Activated B cell treated with CpG ODN at 0.5 μM for 24 hours (primary cell): Measurements from ENCODE around the gene MYCN. TPM values are rescaled to one million over a fixed set of nuclear protein-coding genes. Genes with fewer than 3 reads are reported as not detected.
A peak's percentile ranks its signal among the peaks of the same experiment; 100 is the strongest.

ENCODE experiments used
- ATAC-seq: fragments of 200-7000 bp; cut with Tn5 transposase; one replicate; pipeline ENCODE4 v1.10.0; 2021; ENCODE audit warnings: low read depth, mild to moderate bottlenecking, moderate library complexity
- CTCF ChIA-PET: fragments of 350-600 bp; sonication (Branson Sonifier 250); formaldehyde crosslinking; loops from one replicate; lab custom pipeline; 2021; ENCODE audit warnings: antibody characterized with exemption; lab: Charles Lee
- POLR2A ChIA-PET: fragments of 350-600 bp; sonication (Branson Sonifier 250); formaldehyde crosslinking; loops from one replicate; lab custom pipeline; 2021; ENCODE audit warnings: antibody characterized with exemption; lab: Charles Lee
- DNase-seq: peaks from one replicate; pipeline ENCODE4 v3.0.0; 2022
- H3K27ac Mint-ChIP-seq: one replicate; pipeline ENCODE4 v1.8.0; 2020; ENCODE audit warnings: mixed read lengths
- H3K27me3 Mint-ChIP-seq: one replicate; pipeline ENCODE4 v1.8.0; 2021; ENCODE audit warnings: mixed read lengths
- H3K36me3 Mint-ChIP-seq: one replicate; pipeline ENCODE4 v1.8.0; 2021; ENCODE audit warnings: low read depth, mixed read lengths
- H3K4me1 Mint-ChIP-seq: one replicate; pipeline ENCODE4 v1.8.0; 2021; ENCODE audit warnings: mixed read lengths
- H3K4me3 Mint-ChIP-seq: one replicate; pipeline ENCODE4 v1.8.0; 2020; ENCODE audit warnings: mild to moderate bottlenecking, mixed read lengths
- H3K9me3 Mint-ChIP-seq: one replicate; pipeline ENCODE4 v1.8.0; 2020; ENCODE audit warnings: mixed read lengths
- CTCF ChIP-seq: fragments of 200-600 bp; IDR thresholded peaks from one replicate; pipeline ENCODE4 v1.8.0; 2022; ENCODE audit warnings: antibody characterized with exemption, mild to moderate bottlenecking
- intact Hi-C: fragments of 100-400 bp; cut with micrococcal nuclease; formaldehyde crosslinking; loops from one replicate; pipeline ENCODE4 v1.15.1; 2024
- total RNA-seq: library from RNA; stranded (reverse); gene quantifications from 2 replicates; pipeline ENCODE4 v1.2.3, GENCODE V29; 2022

Gene MYCN
- total RNA-seq, 1 donor from 2014 or later: not detected

GRCh38 chr2:15963977-15964670 is 23.8 kb downstream of the MYCN start:
- Mint-ChIP-seq H3K27me3 (peaks cover 6% of the 10 kb centered on the region), H3K9me3 (peaks cover 3% of the 10 kb centered on the region), H3K27ac (no peak overlapping the region), H3K36me3 (no peaks in the 10 kb centered on the region), H3K4me3 (no peak overlapping the region), H3K4me1 (peaks cover 12% of the 10 kb centered on the region)
- POLR2A ChIA-PET: no interaction called here
- DNase-seq: no peak
- CTCF ChIA-PET: no interaction called here
- TF ChIP-seq CTCF: no peak
- no peak for ATAC-seq
- intact Hi-C loops: no loop called here

- CTCF ChIA-PET: no interaction called here
- DNase-seq (no peak), ATAC-seq (no peak)
- H3K27ac Mint-ChIP-seq: no peak overlapping the region
- intact Hi-C loops: no loop called here
- no peak overlapping the region for H3K4me3 Mint-ChIP-seq
- peaks cover 12% of the 10 kb centered on the region for H3K4me1 Mint-ChIP-seq
- TF ChIP-seq CTCF: no peak
- H3K9me3 Mint-ChIP-seq: peaks cover 3% of the 10 kb centered on the region
- no peaks in the 10 kb centered on the region for H3K36me3 Mint-ChIP-seq
- peaks cover 5% of the 10 kb centered on the region for H3K27me3 Mint-ChIP-seq
- POLR2A ChIA-PET: no interaction called here
Observed at GRCh38 chr2:15964936-15965563, 24.7 kb downstream of the MYCN start.

GRCh38 chr2:15965564-15966019 is 25.2 kb downstream of the MYCN start:
- H3K36me3 Mint-ChIP-seq: no peaks in the 10 kb centered on the region
- peaks cover 12% of the 10 kb centered on the region for H3K4me1 Mint-ChIP-seq
- no peak for TF ChIP-seq CTCF
- intact Hi-C loops: no loop called here
- H3K9me3 Mint-ChIP-seq: peaks cover 3% of the 10 kb centered on the region
- POLR2A ChIA-PET: no interaction called here
- H3K27me3 Mint-ChIP-seq: peaks cover 5% of the 10 kb centered on the region
- ATAC-seq: peak; percentile 31
- H3K27ac Mint-ChIP-seq: no peak overlapping the region
- H3K4me3 Mint-ChIP-seq: no peak overlapping the region
- DNase-seq: no peak
- CTCF ChIA-PET: no interaction called here

GRCh38 chr2:15967415-15968279 is 27.3 kb downstream of the MYCN start:
- intact Hi-C loops: no loop called here
- no peak for DNase-seq
- Mint-ChIP-seq H3K4me1 (peaks cover 12% of the 10 kb centered on the region), H3K36me3 (no peaks in the 10 kb centered on the region), H3K4me3 (no peak overlapping the region), H3K27ac (no peak overlapping the region), H3K9me3 (no peaks in the 10 kb centered on the region), H3K27me3 (peaks cover 3% of the 10 kb centered on the region)
- POLR2A ChIA-PET: no interaction called here
- CTCF ChIA-PET: no interaction called here
- ATAC-seq: no peak
- no peak for TF ChIP-seq CTCF
